ENCODE results near the gene MLC1.

Gene MLC1

GRCh38 chr22:50076646-50077535 lies 8.3 kb downstream of the MLC1 start:
- DNase-seq (ENCODE audit: low read depth in 2 of 2): no peak

- no peak for DNase-seq (ENCODE audit: low read depth in 2 of 2)
These were observed 10.4 kb downstream of the MLC1 start for GRCh38 chr22:50074551-50075530.

GRCh38 chr22:50074056-50074455 lies 11.2 kb downstream of the MLC1 start:
- no peak for DNase-seq (ENCODE audit: low read depth in 2 of 2)

- no peak for DNase-seq (ENCODE audit: low read depth in 2 of 2)
These were observed 12.3 kb downstream of the MLC1 start for GRCh38 chr22:50072714-50073538.

GRCh38 chr22:50072167-50072555 lies 13.1 kb downstream of the MLC1 start:
- DNase-seq (ENCODE audit: low read depth in 2 of 2): no peak

GRCh38 chr22:50071432-50072166 lies 13.6 kb downstream of the MLC1 start:
- no peak for DNase-seq (ENCODE audit: low read depth in 2 of 2)

- DNase-seq (ENCODE audit: low read depth in 2 of 2): no peak
These were observed 14.9 kb downstream of the MLC1 start for GRCh38 chr22:50070366-50070765.

- no peak for DNase-seq (ENCODE audit: low read depth in 2 of 2)
These were observed 17.1 kb downstream of the MLC1 start for GRCh38 chr22:50068096-50068495.

- DNase-seq (ENCODE audit: low read depth in 2 of 2): no peak
These were observed 18.0 kb downstream of the MLC1 start for GRCh38 chr22:50067244-50067643.

- no peak for DNase-seq (ENCODE audit: low read depth in 2 of 2)
These were observed 20.8 kb downstream of the MLC1 start for GRCh38 chr22:50064453-50064852.

- DNase-seq (ENCODE audit: low read depth in 2 of 2): no peak
These were observed 21.4 kb downstream of the MLC1 start for GRCh38 chr22:50063589-50064393.

- no peak for DNase-seq (ENCODE audit: low read depth in 2 of 2)
These were observed 22.6 kb downstream of the MLC1 start for GRCh38 chr22:50062509-50063135.

GRCh38 chr22:50061824-50062355 lies 23.3 kb downstream of the MLC1 start:
- DNase-seq (ENCODE audit: low read depth in 2 of 2): no peak

- DNase-seq (ENCODE audit: low read depth in 2 of 2): no peak
These were observed 23.9 kb downstream of the MLC1 start for GRCh38 chr22:50061141-50061823.

- no peak for DNase-seq (ENCODE audit: low read depth in 2 of 2)
These were observed 24.6 kb downstream of the MLC1 start for GRCh38 chr22:50060441-50061140.

GRCh38 chr22:50059881-50060262 lies 25.4 kb downstream of the MLC1 start:
- no peak for DNase-seq (ENCODE audit: low read depth in 2 of 2)

GRCh38 chr22:50058906-50059880 lies 26.0 kb downstream of the MLC1 start:
- DNase-seq (ENCODE audit: low read depth in 2 of 2): peak; percentile 4 to 6
